CD4-positive, alpha-beta T cell treated with Interleukin-2 at 100 ng/mL for 4 hours (primary cell): ENCODE results near the gene KDM8.

Experiments used
- DNase-seq: peaks from one replicate; pipeline ENCODE4 v3.0.0-alpha.2; 2020; ENCODE audit warnings: low spot score

The KDM8 gene

GRCh38 chr16:27269300-27270150 is 66.2 kb downstream of the KDM8 start:
- DNase-seq, result no peak

DNA sequence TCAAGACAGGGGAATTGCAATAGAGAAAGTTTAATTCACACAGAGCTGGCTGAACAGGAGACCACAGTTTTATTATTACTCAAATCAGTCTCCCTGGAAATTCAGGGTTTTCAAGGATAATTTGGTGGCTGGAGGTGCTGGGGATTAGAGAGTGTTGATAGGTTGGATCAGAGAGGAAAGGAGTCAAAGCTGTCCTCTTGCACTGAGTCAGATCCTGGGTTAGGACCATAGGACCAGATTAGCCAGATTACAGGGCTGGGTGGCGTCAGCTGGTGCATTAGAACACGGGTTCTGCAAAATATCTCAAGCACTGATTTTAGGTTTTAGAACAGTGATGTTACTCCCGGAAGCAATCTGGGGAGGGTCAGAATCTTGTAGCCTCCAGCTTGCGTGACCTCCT is 67.0 kb downstream of the KDM8 start:
- DNase-seq, result no peak
